Measurements from ENCODE around the gene MMP10. TPM values are rescaled to one million over a fixed set of nuclear protein-coding genes. Genes with fewer than 3 reads are reported as not detected.

The MMP10 gene
- total and polyA plus RNA-seq, 4 donors = 0.58 to 14.2 (median 1.6) TPM

- DNase-seq = no peak
Observed at GRCh38 chr11:102788334-102788995, 8.0 kb upstream of the MMP10 start.

GRCh38 chr11:102784380-102784779 lies 4.0 kb upstream of the MMP10 start:
- WGBS, 2 donors = 85 to 87% methylated on average over 3 of the region's 3 CpGs
- TF ChIP-seq CTCF (IDR thresholded peaks at IDR 0.05; ENCODE audit: control extremely low read depth, extremely low read depth) = no peak
- ATAC-seq (ENCODE audit: insufficient read depth, low FRiP score) = no peak

More at GRCh38 chr11:102788334-102788995, 8.0 kb upstream of the MMP10 start:
- Histone ChIP-seq H3K27ac (ENCODE audit: low read depth in 1 of 2, low read length in 1 of 2) (no peak overlapping the region), H3K27me3 (ENCODE audit: control insufficient read depth in 3 of 3, insufficient read depth in 3 of 3, low read length in 2 of 3) (no peaks in the 10 kb centered on the region), H3K9me3 (ENCODE audit: control insufficient read depth in 4 of 4, insufficient read depth in 3 of 4, low read length in 3 of 4) (no peaks in the 10 kb centered on the region), H3K4me3 (no peak overlapping the region), H3K36me3 (ENCODE audit: control insufficient read depth in 4 of 4, insufficient read depth in 4 of 4, low read length in 4 of 4) (no peaks in the 10 kb centered on the region), H3K9ac (ENCODE audit: insufficient read depth in 1 of 2, low read length in 2 of 2) (no peak overlapping the region), H3K4me1 (ENCODE audit: control insufficient read depth in 5 of 5, insufficient read depth in 5 of 5, low read length in 5 of 5) (no peaks in the 10 kb centered on the region)
- no peak for TF ChIP-seq CTCF (IDR thresholded peaks at IDR 0.05; ENCODE audit: control extremely low read depth, extremely low read depth)
- no peak for ATAC-seq (ENCODE audit: insufficient read depth, low FRiP score)
- WGBS, 2 donors = 89 to 90% methylated on average over 8 of the region's 8 CpGs

GRCh38 chr11:102783720-102784119 lies 3.3 kb upstream of the MMP10 start:
- ATAC-seq (ENCODE audit: insufficient read depth, low FRiP score) = no peak
- no peak for TF ChIP-seq CTCF (IDR thresholded peaks at IDR 0.05; ENCODE audit: control extremely low read depth, extremely low read depth)
- H3K9me3 ChIP-seq (ENCODE audit: control insufficient read depth in 4 of 4, insufficient read depth in 3 of 4, low read length in 3 of 4) = no peaks in the 10 kb centered on the region
- no peaks in the 10 kb centered on the region for H3K4me1 ChIP-seq (ENCODE audit: control insufficient read depth in 5 of 5, insufficient read depth in 5 of 5, low read length in 5 of 5)
- DNase-seq = no peak
- H3K4me3 ChIP-seq = no peak overlapping the region
- 67 to 88% methylated on average over 2 of the region's 2 CpGs for WGBS, 2 donors
- H3K9ac ChIP-seq (ENCODE audit: insufficient read depth in 1 of 2, low read length in 2 of 2) = no peak overlapping the region
- H3K27ac ChIP-seq (ENCODE audit: low read depth in 1 of 2, low read length in 1 of 2) = no peak overlapping the region
- no peaks in the 10 kb centered on the region for H3K36me3 ChIP-seq (ENCODE audit: control insufficient read depth in 4 of 4, insufficient read depth in 4 of 4, low read length in 4 of 4)
- H3K27me3 ChIP-seq (ENCODE audit: control insufficient read depth in 3 of 3, insufficient read depth in 3 of 3, low read length in 2 of 3) = no peaks in the 10 kb centered on the region

More at GRCh38 chr11:102784380-102784779, 4.0 kb upstream of the MMP10 start:
- H3K9ac ChIP-seq (ENCODE audit: insufficient read depth in 1 of 2, low read length in 2 of 2) = no peak overlapping the region
- no peaks in the 10 kb centered on the region for H3K27me3 ChIP-seq (ENCODE audit: control insufficient read depth in 3 of 3, insufficient read depth in 3 of 3, low read length in 2 of 3)
- no peaks in the 10 kb centered on the region for H3K9me3 ChIP-seq (ENCODE audit: control insufficient read depth in 4 of 4, insufficient read depth in 3 of 4, low read length in 3 of 4)
- no peak for DNase-seq
- no peak overlapping the region for H3K4me3 ChIP-seq
- no peak overlapping the region for H3K27ac ChIP-seq (ENCODE audit: low read depth in 1 of 2, low read length in 1 of 2)
- H3K36me3 ChIP-seq (ENCODE audit: control insufficient read depth in 4 of 4, insufficient read depth in 4 of 4, low read length in 4 of 4) = no peaks in the 10 kb centered on the region
- H3K4me1 ChIP-seq (ENCODE audit: control insufficient read depth in 5 of 5, insufficient read depth in 5 of 5, low read length in 5 of 5) = no peaks in the 10 kb centered on the region

- no peaks in the 10 kb centered on the region for H3K4me1 ChIP-seq (ENCODE audit: control insufficient read depth in 5 of 5, insufficient read depth in 5 of 5, low read length in 5 of 5)
Observed at GRCh38 chr11:102783016-102783415, 2.6 kb upstream of the MMP10 start.

More at GRCh38 chr11:102783016-102783415, 2.6 kb upstream of the MMP10 start:
- Histone ChIP-seq H3K36me3 (ENCODE audit: control insufficient read depth in 4 of 4, insufficient read depth in 4 of 4, low read length in 4 of 4) (no peaks in the 10 kb centered on the region), H3K4me3 (no peak overlapping the region), H3K9me3 (ENCODE audit: control insufficient read depth in 4 of 4, insufficient read depth in 3 of 4, low read length in 3 of 4) (no peaks in the 10 kb centered on the region), H3K9ac (ENCODE audit: insufficient read depth in 1 of 2, low read length in 2 of 2) (no peak overlapping the region), H3K27ac (ENCODE audit: low read depth in 1 of 2, low read length in 1 of 2) (no peak overlapping the region), H3K27me3 (ENCODE audit: control insufficient read depth in 3 of 3, insufficient read depth in 3 of 3, low read length in 2 of 3) (no peaks in the 10 kb centered on the region)
- DNase-seq = no peak
- no peak for ATAC-seq (ENCODE audit: insufficient read depth, low FRiP score)
- no peak for TF ChIP-seq CTCF (IDR thresholded peaks at IDR 0.05; ENCODE audit: control extremely low read depth, extremely low read depth)

All from lung (tissue), 12 donors.